ENCODE results near the gene GLCE. TPM values are rescaled to one million over a fixed set of nuclear protein-coding genes. Genes with fewer than 3 reads are reported as not detected.

The GLCE gene
- total RNA-seq, 1 donor from 2014 or later = 13.6 TPM

GRCh38 chr15:69244798-69245197 is 84.4 kb downstream of the GLCE start:
- H3K9me3 ChIP-seq (ENCODE audit: insufficient read depth, low read depth, low read length) = no peaks in the 10 kb centered on the region
- Mint-ChIP-seq H3K9me3 (ENCODE audit: unreplicated experiment) (no peaks in the 10 kb centered on the region), H3K36me3 (ENCODE audit: low read depth, unreplicated experiment) (no peaks in the 10 kb centered on the region), H3K27me3 (ENCODE audit: low read depth, unreplicated experiment) (no peaks in the 10 kb centered on the region), H3K4me1 (ENCODE audit: low read depth, unreplicated experiment) (no peaks in the 10 kb centered on the region), H3K27ac (ENCODE audit: unreplicated experiment) (no peak overlapping the region), H3K4me3 (ENCODE audit: unreplicated experiment) (no peak overlapping the region)
- H3K9ac ChIP-seq (ENCODE audit: low read length) = no peak overlapping the region
- H3K4me2 ChIP-seq (ENCODE audit: low read length) = no peak overlapping the region
- peaks cover 3% of the 10 kb centered on the region for H3K4me1 ChIP-seq (ENCODE audit: insufficient read depth, low read length)
- H3K79me2 ChIP-seq (ENCODE audit: insufficient read depth, low read length) = no peaks in the 10 kb centered on the region
- no peaks in the 10 kb centered on the region for H4K20me1 ChIP-seq (ENCODE audit: insufficient read depth, low read length)
- H3K27me3 ChIP-seq (ENCODE audit: insufficient read depth, low read length) = no peaks in the 10 kb centered on the region
- H3K27ac ChIP-seq (ENCODE audit: low read depth, low read length) = no peak overlapping the region
- no peaks in the 10 kb centered on the region for H3K36me3 ChIP-seq (ENCODE audit: insufficient read depth, low read length)
- FAIRE-seq (no peak), DNase-seq (ENCODE audit: low read depth) (peak; percentile 4)
- TF ChIP-seq EZH2 (IDR thresholded peaks at IDR 0.05; ENCODE audit: insufficient read depth, low read length) = no peak
- TF ChIP-seq CTCF (IDR thresholded peaks at IDR 0.05; ENCODE audit: insufficient read depth, low read depth, low read length) = no peak
- no peak overlapping the region for H2AFZ ChIP-seq (ENCODE audit: low read depth, low read length)
- H3K4me3 ChIP-seq (ENCODE audit: insufficient read depth, low read depth, low read length) = no peak overlapping the region

- Histone ChIP-seq H2AFZ (ENCODE audit: low read depth, low read length) (peak overlapping the region; percentile 39), H3K4me2 (ENCODE audit: low read length) (peak overlapping the region; percentile 76)
- peak overlapping the region; percentile 31 for H3K4me3 Mint-ChIP-seq (ENCODE audit: unreplicated experiment)
Observed at GRCh38 chr15:69253156-69253555, 92.7 kb downstream of the GLCE start.

More at GRCh38 chr15:69253156-69253555, 92.7 kb downstream of the GLCE start:
- no peaks in the 10 kb centered on the region for H3K36me3 Mint-ChIP-seq (ENCODE audit: low read depth, unreplicated experiment)
- peak overlapping the region; percentile 97 for H3K27ac Mint-ChIP-seq (ENCODE audit: unreplicated experiment)
- no peaks in the 10 kb centered on the region for H3K27me3 Mint-ChIP-seq (ENCODE audit: low read depth, unreplicated experiment)
- peaks cover 13% of the 10 kb centered on the region for H3K4me1 Mint-ChIP-seq (ENCODE audit: low read depth, unreplicated experiment)
- H3K9me3 ChIP-seq (ENCODE audit: insufficient read depth, low read depth, low read length) = no peaks in the 10 kb centered on the region
- H3K27ac ChIP-seq (ENCODE audit: low read depth, low read length) = peak overlapping the region; percentile 65
- H3K36me3 ChIP-seq (ENCODE audit: insufficient read depth, low read length) = no peaks in the 10 kb centered on the region
- FAIRE-seq (peak; percentile 34), DNase-seq (ENCODE audit: low read depth) (peak; percentile 93)
- H3K79me2 ChIP-seq (ENCODE audit: insufficient read depth, low read length) = no peaks in the 10 kb centered on the region
- H3K4me3 ChIP-seq (ENCODE audit: insufficient read depth, low read depth, low read length) = no peak overlapping the region
- TF ChIP-seq CTCF (IDR thresholded peaks at IDR 0.05; ENCODE audit: insufficient read depth, low read depth, low read length) (no peak), EZH2 (IDR thresholded peaks at IDR 0.05; ENCODE audit: insufficient read depth, low read length) (no peak)
- no peaks in the 10 kb centered on the region for H3K9me3 Mint-ChIP-seq (ENCODE audit: unreplicated experiment)
- H4K20me1 ChIP-seq (ENCODE audit: insufficient read depth, low read length) = no peaks in the 10 kb centered on the region
- peak overlapping the region; percentile 65 for H3K9ac ChIP-seq (ENCODE audit: low read length)
- H3K4me1 ChIP-seq (ENCODE audit: insufficient read depth, low read length) = peaks cover 13% of the 10 kb centered on the region
- no peaks in the 10 kb centered on the region for H3K27me3 ChIP-seq (ENCODE audit: insufficient read depth, low read length)
